WTC11 (cell line): ENCODE results near the gene BIRC5. TPM values are rescaled to one million over a fixed set of nuclear protein-coding genes. Genes with fewer than 3 reads are reported as not detected.
A peak's percentile ranks its signal among the peaks of the same experiment; 100 is the strongest.

ENCODE experiments used
- ATAC-seq: fragments of 200-7000 bp; cut with Tn5 transposase; 2 replicates; pipeline ENCODE4 v1.10.0; 2021; ENCODE audit warnings: mild to moderate bottlenecking, moderate library complexity
- CTCF ChIA-PET: fragments of 300-600 bp; sonication (Branson Sonifier 250); formaldehyde crosslinking; loops from one replicate; lab custom pipeline; 2021; ENCODE audit warnings: antibody characterized with exemption; lab: Charles Lee
- POLR2A ChIA-PET: fragments of 350-600 bp; sonication (Branson Sonifier 250); formaldehyde crosslinking; loops from one replicate; lab custom pipeline; 2021; ENCODE audit warnings: antibody characterized with exemption; lab: Charles Lee
- DNase-seq: peaks from one replicate; pipeline ENCODE4 v3.0.0; 2021; ENCODE audit warnings: low spot score
- H3K27ac Mint-ChIP-seq: 2 replicates; pipeline ENCODE4 v1.8.0; 2021; ENCODE audit warnings: mixed read lengths
- H3K27me3 Mint-ChIP-seq: 2 replicates; pipeline ENCODE4 v1.8.0; 2021; ENCODE audit warnings: low read depth, mild to moderate bottlenecking, moderate library complexity, mixed read lengths
- H3K36me3 Mint-ChIP-seq: 2 replicates; pipeline ENCODE4 v1.8.0; 2021; ENCODE audit warnings: mixed read lengths
- H3K4me1 Mint-ChIP-seq: 2 replicates; pipeline ENCODE4 v1.8.0; 2022; ENCODE audit warnings: mixed read lengths
- H3K4me3 Mint-ChIP-seq: 2 replicates; pipeline ENCODE4 v1.8.0; 2021; ENCODE audit warnings: mild to moderate bottlenecking, moderate library complexity, mixed read lengths
- H3K9me3 Mint-ChIP-seq: 2 replicates; pipeline ENCODE4 v1.8.0; 2021; ENCODE audit warnings: mixed read lengths
- CTCF ChIP-seq: fragments of 200-600 bp; IDR thresholded peaks from 2 replicates; pipeline ENCODE4 v1.8.0; 2022; ENCODE audit warnings: antibody characterized with exemption
- ERG ChIP-seq: fragments of 250-450 bp; sonication (Bioruptor Pico); IDR thresholded peaks from 2 replicates; pipeline ENCODE4 v1.8.0; 2021; ENCODE audit warnings: mild to moderate bottlenecking
- ETV6 ChIP-seq: sonication (generic); formaldehyde crosslinking; IDR thresholded peaks from 2 replicates; pipeline ENCODE4 v1.8.1; 2022; ENCODE audit warnings: mild to moderate bottlenecking, missing genetic modification reagents
- GABPB1 ChIP-seq: sonication (generic); formaldehyde crosslinking; IDR thresholded peaks from 2 replicates; pipeline ENCODE4 v1.8.1; 2023; ENCODE audit warnings: mild to moderate bottlenecking, missing genetic modification reagents
- GRHL2 ChIP-seq: fragments of 250-450 bp; sonication (Bioruptor Pico); IDR thresholded peaks from 2 replicates; pipeline ENCODE4 v1.8.0; 2022; ENCODE audit warnings: mild to moderate bottlenecking, moderate library complexity; ENCODE audit not compliant: insufficient replicate concordance, severe bottlenecking
- NFYB ChIP-seq: sonication (generic); formaldehyde crosslinking; conservative IDR thresholded peaks from 2 replicates; pipeline ENCODE4 v1.8.0; 2022; ENCODE audit warnings: low read depth, missing genetic modification reagents
- SMAD3 ChIP-seq: sonication (generic); formaldehyde crosslinking; IDR thresholded peaks from 2 replicates; pipeline ENCODE4 v1.8.0; 2022; ENCODE audit warnings: missing genetic modification reagents, mild to moderate bottlenecking, borderline replicate concordance
- SP1 ChIP-seq: sonication (generic); formaldehyde crosslinking; conservative IDR thresholded peaks from 2 replicates; pipeline ENCODE4 v1.8.1; 2022; ENCODE audit warnings: missing genetic modification reagents
- TCF7 ChIP-seq: sonication (generic); formaldehyde crosslinking; IDR thresholded peaks from 2 replicates; pipeline ENCODE4 v1.8.0; 2022; ENCODE audit warnings: mild to moderate bottlenecking, low read depth, missing genetic modification reagents, moderate library complexity
- TEAD4 ChIP-seq: sonication (generic); formaldehyde crosslinking; IDR thresholded peaks from 2 replicates; pipeline ENCODE4 v1.8.0; 2022; ENCODE audit warnings: mild to moderate bottlenecking, missing genetic modification reagents
- ZBTB21 ChIP-seq: sonication (generic); formaldehyde crosslinking; IDR thresholded peaks from 2 replicates; pipeline ENCODE4 v1.8.1; 2023; ENCODE audit warnings: mild to moderate bottlenecking, missing genetic modification reagents, borderline replicate concordance
- ZMAT4 ChIP-seq: fragments of 250-450 bp; sonication (Bioruptor Pico); IDR thresholded peaks from 2 replicates; pipeline ENCODE4 v1.9.0; 2021; ENCODE audit warnings: mild to moderate bottlenecking
- ZNF263 ChIP-seq: sonication (generic); formaldehyde crosslinking; IDR thresholded peaks from 2 replicates; pipeline ENCODE4 v1.8.1; 2022; ENCODE audit warnings: low read depth, mild to moderate bottlenecking, moderate library complexity, missing genetic modification reagents
- ZNF317 ChIP-seq: sonication (generic); formaldehyde crosslinking; IDR thresholded peaks from 2 replicates; pipeline ENCODE4 v1.8.1; 2023; ENCODE audit warnings: low read depth, mild to moderate bottlenecking, moderate library complexity, missing genetic modification reagents, borderline replicate concordance
- ZNF396 ChIP-seq: fragments of 250-450 bp; sonication (Bioruptor Pico); IDR thresholded peaks from 2 replicates; pipeline ENCODE4 v1.8.0; 2021; ENCODE audit warnings: mild to moderate bottlenecking, moderate library complexity, borderline replicate concordance
- ZNF532 ChIP-seq: fragments of 250-450 bp; sonication (Bioruptor Pico); IDR thresholded peaks from 2 replicates; pipeline ENCODE4 v1.9.0; 2021; ENCODE audit warnings: mild to moderate bottlenecking, borderline replicate concordance
- total RNA-seq: library from RNA; stranded (reverse); gene quantifications from 3 replicates; pipeline ENCODE4 v1.2.3, GENCODE V29; 2021
- TF ChIP-seq, protein P1 (sequence below): sonication (generic); formaldehyde crosslinking; IDR thresholded peaks from 2 replicates; pipeline ENCODE4 v1.8.0; 2022; ENCODE audit warnings: mild to moderate bottlenecking, missing genetic modification reagents

BIRC5 gene
- total RNA-seq, 1 experiment from 2014 or later: 115 TPM

DNA sequence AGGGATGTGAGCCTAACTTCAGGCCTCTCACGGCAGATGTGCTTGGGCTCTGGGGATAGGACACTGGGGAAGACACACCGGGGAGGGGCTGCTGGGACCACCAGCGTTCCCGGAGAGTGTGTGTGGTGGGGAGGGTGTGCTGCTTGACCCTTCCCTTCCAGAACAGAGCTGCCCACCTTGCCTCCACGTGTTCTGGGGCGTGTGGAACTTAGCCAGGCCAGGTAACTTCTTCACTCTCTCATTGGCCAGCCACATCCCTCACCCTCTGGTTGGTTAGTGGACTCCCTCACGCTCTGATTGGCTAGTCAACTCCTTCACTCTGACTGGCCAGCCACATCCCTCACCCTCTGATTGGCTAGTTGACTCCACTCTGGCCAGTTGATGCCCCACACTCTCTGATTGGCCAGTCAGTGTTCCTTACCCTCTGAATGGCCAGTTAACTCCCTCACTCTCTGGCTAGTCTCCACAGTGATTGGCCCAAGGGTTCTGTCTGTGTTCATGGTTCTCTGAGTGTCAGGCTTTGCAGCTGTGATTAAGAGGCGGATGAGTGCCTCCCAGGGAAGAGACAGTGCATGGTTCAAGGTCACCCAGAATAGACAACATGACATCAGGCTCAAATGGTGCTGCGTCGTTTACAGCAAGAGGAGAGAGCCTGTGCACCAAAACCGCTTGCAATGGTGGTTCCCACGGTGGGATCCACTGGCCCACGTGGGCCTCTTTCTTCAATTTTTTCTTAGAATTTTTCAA lies 27.4 kb downstream of the BIRC5 start:
- ChIA-PET POLR2A (no interaction called here), CTCF (interaction anchor here (1.4 kb wide), 1 partner anchor 10 kb away, joined by 6 read pairs; no protein-coding TSS in a partner anchor)
- peaks cover 3% of the 10 kb centered on the region; the same call in 1 of the 2 replicates for H3K36me3 Mint-ChIP-seq
- DNase-seq (no peak), ATAC-seq (peak; percentile 88)
- H3K4me3 Mint-ChIP-seq: no peak overlapping the region
- peaks cover 9% of the 10 kb centered on the region for H3K9me3 Mint-ChIP-seq
- no peaks in the 10 kb centered on the region for H3K27me3 Mint-ChIP-seq
- peaks cover 4% of the 10 kb centered on the region; the same call in 1 of the 2 replicates for H3K4me1 Mint-ChIP-seq
- no peak for TF ChIP-seq SP1 (CRISPR knock-in tag)
- TF ChIP-seq SMAD3 (CRISPR knock-in tag): 0 out of 2 replicates have a peak, but pooled peaks have one; percentile 47
- TF ChIP-seq ZNF263 (CRISPR knock-in tag): no peak
- TF ChIP-seq GABPB1 (CRISPR knock-in tag): peak; percentile 50
- TF ChIP-seq, protein P1, sequence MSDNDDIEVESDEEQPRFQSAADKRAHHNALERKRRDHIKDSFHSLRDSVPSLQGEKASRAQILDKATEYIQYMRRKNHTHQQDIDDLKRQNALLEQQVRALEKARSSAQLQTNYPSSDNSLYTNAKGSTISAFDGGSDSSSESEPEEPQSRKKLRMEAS (CRISPR knock-in tag): peak; percentile 43; the same call in 1 of the 2 replicates
- peak; percentile 99 for TF ChIP-seq NFYB (CRISPR knock-in tag)
- peak overlapping the region; percentile 77; the same call in 1 of the 2 replicates for H3K27ac Mint-ChIP-seq

- ATAC-seq: no peak
- H3K27me3 Mint-ChIP-seq: no peaks in the 10 kb centered on the region
- TF ChIP-seq GABPB1 (CRISPR knock-in tag) (no peak; the same call in 1 of the 2 replicates), TEAD4 (no peak), ZBTB21 (no peak), ETV6 (CRISPR knock-in tag) (no peak), CTCF (no peak), ERG (CRISPR knock-in tag) (no peak), NFYB (CRISPR knock-in tag) (no peak), ZNF532 (CRISPR knock-in tag) (no peak), GRHL2 (CRISPR knock-in tag) (no peak), TCF7 (CRISPR knock-in tag) (no peak), ZNF396 (CRISPR knock-in tag) (no peak), ZNF317 (CRISPR knock-in tag) (no peak), ZMAT4 (CRISPR knock-in tag) (no peak), SMAD3 (CRISPR knock-in tag) (no peak)
- TF ChIP-seq, all 79 proteins: peak for 0
Observed at GRCh38 chr17:78242024-78242742, 28.1 kb downstream of the BIRC5 start.

More at GRCh38 chr17:78242024-78242742, 28.1 kb downstream of the BIRC5 start:
- Mint-ChIP-seq H3K36me3 (peaks cover 3% of the 10 kb centered on the region; the same call in 1 of the 2 replicates), H3K9me3 (peaks cover 9% of the 10 kb centered on the region), H3K27ac (no peak overlapping the region), H3K4me1 (peaks cover 6% of the 10 kb centered on the region; the same call in 1 of the 2 replicates), H3K4me3 (no peak overlapping the region)
- DNase-seq: no peak
- CTCF ChIA-PET: interaction anchor here (1.4 kb wide), 1 partner anchor 9 kb away, joined by 6 read pairs; no protein-coding TSS in a partner anchor
- POLR2A ChIA-PET: no interaction called here
